ENCODE results near the gene DOCK8.
A peak's percentile ranks its signal among the peaks of the same experiment; 100 is the strongest.

DOCK8 gene

DNA sequence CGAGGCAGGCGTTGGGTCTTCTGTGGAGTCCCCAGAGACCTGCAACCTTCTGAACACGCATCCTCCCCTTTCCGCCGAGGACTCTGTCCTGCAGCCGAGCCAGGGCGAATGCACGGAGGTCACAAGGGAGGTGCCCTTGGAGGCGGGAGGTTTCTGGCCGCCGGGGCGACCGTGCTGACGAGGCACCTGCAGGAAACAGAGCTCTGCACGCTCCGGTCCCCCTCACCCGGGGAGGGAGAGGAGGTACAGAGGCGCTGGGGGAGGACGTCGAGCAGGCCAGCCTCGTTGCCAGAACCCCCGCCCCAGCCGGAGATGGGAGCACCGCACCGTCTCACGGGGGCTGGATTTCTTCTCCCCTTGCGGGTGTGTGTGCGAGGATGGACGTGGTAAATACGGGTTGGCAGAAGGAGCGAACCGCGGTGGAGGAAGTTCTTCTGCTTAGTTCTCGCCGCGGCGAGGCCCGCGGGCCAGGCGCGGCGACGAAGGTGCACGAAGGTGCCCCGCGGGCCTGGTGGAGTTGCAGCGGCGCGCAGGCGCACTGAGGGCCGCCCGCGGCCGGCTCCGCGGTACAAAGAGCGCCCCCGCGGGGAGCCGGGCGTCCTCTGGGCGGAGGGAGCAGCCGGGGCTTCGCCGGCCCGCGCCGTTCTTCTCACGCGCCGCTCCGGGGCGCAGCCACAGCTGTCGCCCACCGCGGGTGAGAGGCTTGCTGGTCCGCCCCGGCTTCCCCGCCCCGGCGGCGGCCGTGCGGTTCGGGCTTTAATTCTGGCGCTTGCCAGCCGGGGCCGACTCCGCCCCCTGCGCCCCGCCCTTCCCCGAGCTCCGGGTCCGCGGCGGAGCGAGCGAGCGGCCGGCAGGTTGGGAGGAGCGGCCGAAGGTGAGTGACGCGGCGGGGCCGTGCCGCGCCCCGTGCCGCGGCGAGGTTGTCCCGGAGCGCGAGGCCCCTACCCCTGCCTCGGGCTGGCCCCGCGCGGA, 289.5 kb downstream of the DOCK8 start, which contains the start of gene KANK1:
Gene KANK1 (plus strand): TSS at position 815 of the 972 bp plus-strand sequence.
- peak; percentile 94 for DNase-seq (ENCODE audit: low spot score)

DNA sequence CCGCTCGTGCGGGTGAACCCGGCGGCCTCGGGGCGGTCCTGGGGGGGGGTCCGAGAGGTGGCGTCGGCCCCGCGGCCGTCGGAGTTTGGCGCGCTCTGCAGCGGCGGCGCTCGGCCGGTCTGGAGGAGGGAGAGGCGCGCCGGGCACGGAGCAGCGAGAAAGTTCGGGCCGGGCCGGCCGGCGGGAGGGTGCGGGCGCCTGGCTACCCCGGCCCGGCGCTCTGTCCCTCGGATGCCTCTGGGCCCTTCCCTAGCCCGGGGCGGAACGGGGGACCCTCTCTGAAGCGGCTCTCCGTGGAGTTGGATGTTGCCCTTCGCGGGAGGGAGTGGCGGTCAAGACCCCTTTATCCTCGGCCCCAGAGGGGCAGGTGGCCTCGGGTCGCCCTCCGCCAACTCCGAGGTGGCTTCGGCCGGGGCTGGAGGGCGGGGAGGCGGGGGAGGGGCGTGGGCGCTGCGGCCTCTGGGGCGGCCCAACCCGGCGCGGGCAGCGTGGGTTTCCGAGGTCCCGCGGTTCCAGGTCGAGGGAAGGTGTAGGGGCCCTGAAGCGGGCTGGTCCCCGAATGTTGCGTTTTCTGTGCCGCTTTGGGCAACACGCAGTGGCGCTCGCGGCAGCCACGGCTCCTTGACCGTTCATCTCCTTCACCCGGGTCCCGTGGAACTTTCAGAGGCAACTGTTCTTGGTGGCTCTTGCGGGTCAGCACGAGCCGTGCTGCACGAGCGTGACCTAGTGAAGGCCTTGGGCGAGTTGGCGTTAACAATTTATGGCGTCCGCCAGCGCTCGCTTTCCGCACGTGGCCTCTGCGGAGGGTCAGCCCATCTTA, 290.5 kb downstream of the DOCK8 start:
- peak; percentile 76 for DNase-seq (ENCODE audit: low spot score)

DNA sequence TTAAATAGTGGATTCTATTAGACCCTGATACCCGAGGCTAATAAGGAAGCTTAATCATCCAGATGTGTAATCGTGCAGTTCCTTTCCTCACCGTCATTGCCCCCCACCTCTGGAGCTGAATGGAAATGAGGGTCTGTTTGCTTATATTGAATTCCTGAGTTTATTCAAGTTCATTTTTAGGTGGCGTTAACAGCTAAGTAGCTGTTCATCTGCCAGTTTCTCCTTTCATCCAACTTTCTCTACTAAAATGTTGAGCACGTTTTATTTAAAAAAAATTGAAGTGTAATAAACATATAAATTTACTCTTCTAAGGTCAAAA, 291.0 kb downstream of the DOCK8 start:
- no peak for DNase-seq (ENCODE audit: low spot score)

DNA sequence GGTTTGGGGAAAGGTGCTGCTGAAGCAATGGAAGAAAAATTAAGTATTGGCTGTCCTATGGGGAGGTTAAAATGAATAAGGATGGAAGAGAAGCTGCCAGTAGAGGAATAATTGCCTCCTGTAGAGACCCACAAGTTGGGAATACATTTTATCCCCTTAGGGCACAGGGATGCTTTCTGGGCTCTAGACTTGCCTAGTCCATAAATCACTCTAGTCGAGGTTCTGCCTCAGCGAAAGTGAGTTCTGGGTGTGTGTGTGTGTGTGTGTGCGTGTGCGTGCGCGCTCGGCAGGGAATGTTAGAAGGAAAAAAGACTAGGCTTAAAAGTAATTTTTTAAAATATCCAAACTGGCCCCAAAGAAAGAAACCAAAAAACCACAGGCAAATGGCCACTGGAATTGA, 291.6 kb downstream of the DOCK8 start:
- no peak for DNase-seq (ENCODE audit: low spot score)

DNA sequence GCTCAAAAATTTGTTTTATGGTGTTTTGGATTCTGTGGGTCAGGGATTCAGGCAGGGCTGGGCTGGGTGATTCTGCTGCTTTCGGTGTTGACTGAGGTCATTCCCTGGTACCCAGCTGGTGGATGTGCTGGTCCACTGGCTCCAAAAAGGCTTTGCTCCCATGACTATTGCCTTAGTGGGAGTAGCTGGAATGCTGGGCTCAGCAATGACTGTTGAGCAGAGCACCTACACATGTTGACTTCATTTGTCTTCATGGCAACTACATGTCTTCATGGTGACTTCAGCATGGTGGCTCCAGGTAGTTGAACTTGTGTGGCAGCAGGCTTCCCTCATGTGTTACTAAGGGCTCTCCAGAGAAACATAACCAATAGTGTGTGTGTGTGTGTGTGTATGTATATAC, 297.2 kb downstream of the DOCK8 start:
- no peak for DNase-seq (ENCODE audit: low spot score)

DNA sequence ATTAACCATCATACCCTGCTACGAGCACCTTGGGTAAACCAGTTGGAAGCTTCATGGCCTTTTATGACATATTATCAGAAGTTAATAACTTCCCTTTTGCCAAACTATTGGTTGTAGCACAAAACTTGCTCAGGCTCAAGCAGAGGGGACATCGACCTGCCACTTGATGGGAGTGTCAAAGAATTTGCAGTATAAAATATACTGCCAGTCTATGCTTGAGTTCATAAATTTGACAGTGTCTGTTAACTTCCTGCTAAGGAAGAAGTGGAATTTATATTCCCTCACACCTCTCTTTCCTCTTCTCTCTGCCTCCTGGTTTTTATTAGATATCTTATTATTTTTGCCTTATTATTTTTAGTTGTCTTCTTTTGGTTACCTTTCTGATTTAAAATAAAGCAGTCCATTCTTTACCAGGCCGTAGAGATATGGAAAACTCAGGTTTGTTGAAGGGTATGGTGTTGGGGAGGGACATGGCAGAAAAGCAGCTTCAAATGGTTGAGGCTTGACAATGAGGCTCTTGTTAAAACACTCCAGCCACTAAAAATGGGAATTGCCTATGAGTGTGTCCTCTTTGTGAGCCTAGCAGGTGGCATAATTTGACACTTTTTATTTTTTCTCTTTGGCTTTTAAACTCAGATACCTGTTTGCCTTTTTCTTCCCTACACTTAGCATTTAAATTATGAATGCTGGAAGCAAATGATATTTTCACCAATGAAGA, 298.0 kb downstream of the DOCK8 start:
- no peak for DNase-seq (ENCODE audit: low spot score)

Measured in iPS-NIHi11 (cell line).